HepG2 (cell line): Measurements from ENCODE around the gene TLN1. TPM values are rescaled to one million over a fixed set of nuclear protein-coding genes. Genes with fewer than 3 reads are reported as not detected.

Experiments used
- SAP130 ChIP-seq: IDR thresholded peaks from 2 replicates; pipeline ENCODE4 v1.6.1; 2016; ENCODE audit warnings: low read depth
- SP140L ChIP-seq: sonication (generic); formaldehyde crosslinking; IDR thresholded peaks from 2 replicates; pipeline ENCODE4 v1.4.0; 2020; ENCODE audit warnings: missing genetic modification reagents, borderline replicate concordance
- ZNF543 ChIP-seq: sonication (generic); formaldehyde crosslinking; IDR thresholded peaks from 2 replicates; pipeline ENCODE4 v1.4.0; 2020; ENCODE audit warnings: mild to moderate bottlenecking, missing genetic modification reagents
- ZNF607 ChIP-seq: sonication (generic); formaldehyde crosslinking; IDR thresholded peaks from 2 replicates; pipeline ENCODE4 v1.5.1; 2020; ENCODE audit warnings: missing genetic modification reagents, mild to moderate bottlenecking, borderline replicate concordance
- polyA plus RNA-seq, 8 experiments: library from polyadenylated mRNA; depleted of rRNA in 3 of 8; stranded (reverse) in 7 of 8; unstranded in 1 of 8; fragments of >200 nt; fragmentation: Illumina TruSeq in 4 of 8; extraction: Trizol in 4 of 8; gene quantifications; 2 replicates each; pipeline versions ENCODE4 v1.2.1 to v1.2.3, GENCODE V29; 2011 to 2016; ENCODE audit warnings: low read depth in 4 of 8, missing spikeins in 1 of 8, mixed read lengths in 1 of 8; ENCODE audit not compliant: insufficient read depth in 1 of 8
- total RNA-seq, 5 experiments: library from RNA; depleted of rRNA; stranded (reverse); fragments of >200 nt; fragmentation: Illumina TruSeq; extraction: Trizol; gene quantifications; 2 replicates each; pipeline ENCODE4 v1.2.3, GENCODE V29; 2016; ENCODE audit warnings: low read depth in 1 of 5
- TF ChIP-seq, protein P1 (sequence below): sonication (generic); formaldehyde crosslinking; IDR thresholded peaks from 2 replicates; pipeline ENCODE4 v1.5.0; 2020; ENCODE audit warnings: missing genetic modification reagents, mild to moderate bottlenecking, borderline replicate concordance
- TF ChIP-seq, protein P2 (sequence below): sonication (generic); formaldehyde crosslinking; IDR thresholded peaks from 2 replicates; pipeline ENCODE4 v1.5.0; 2020; ENCODE audit warnings: mild to moderate bottlenecking, missing genetic modification reagents
- TF ChIP-seq, protein P3 (sequence below): sonication (generic); formaldehyde crosslinking; conservative IDR thresholded peaks from 2 replicates; pipeline ENCODE4 v1.8.0; 2022; ENCODE audit warnings: mild to moderate bottlenecking, moderate library complexity, missing genetic modification reagents
- TF ChIP-seq, protein P4 (sequence below): sonication (generic); formaldehyde crosslinking; IDR thresholded peaks from 2 replicates; pipeline ENCODE4 v1.5.0; 2020; ENCODE audit warnings: mild to moderate bottlenecking, missing genetic modification reagents, moderate library complexity
- TF ChIP-seq, protein P5 (sequence below): sonication (generic); formaldehyde crosslinking; IDR thresholded peaks from 2 replicates; pipeline ENCODE4 v1.4.0; 2020; ENCODE audit warnings: missing genetic modification reagents
- TF ChIP-seq, protein P6 (sequence below): sonication (generic); IDR thresholded peaks from 2 replicates; pipeline ENCODE4 v1.6.1; 2016; ENCODE audit warnings: low read depth, borderline replicate concordance

The TLN1 gene
- total and polyA plus RNA-seq, 2 of the 13 experiments (the other 11 are each of a cell fraction or from before 2014, with no cell fraction given): 35.2 to 51.8 TPM

DNA sequence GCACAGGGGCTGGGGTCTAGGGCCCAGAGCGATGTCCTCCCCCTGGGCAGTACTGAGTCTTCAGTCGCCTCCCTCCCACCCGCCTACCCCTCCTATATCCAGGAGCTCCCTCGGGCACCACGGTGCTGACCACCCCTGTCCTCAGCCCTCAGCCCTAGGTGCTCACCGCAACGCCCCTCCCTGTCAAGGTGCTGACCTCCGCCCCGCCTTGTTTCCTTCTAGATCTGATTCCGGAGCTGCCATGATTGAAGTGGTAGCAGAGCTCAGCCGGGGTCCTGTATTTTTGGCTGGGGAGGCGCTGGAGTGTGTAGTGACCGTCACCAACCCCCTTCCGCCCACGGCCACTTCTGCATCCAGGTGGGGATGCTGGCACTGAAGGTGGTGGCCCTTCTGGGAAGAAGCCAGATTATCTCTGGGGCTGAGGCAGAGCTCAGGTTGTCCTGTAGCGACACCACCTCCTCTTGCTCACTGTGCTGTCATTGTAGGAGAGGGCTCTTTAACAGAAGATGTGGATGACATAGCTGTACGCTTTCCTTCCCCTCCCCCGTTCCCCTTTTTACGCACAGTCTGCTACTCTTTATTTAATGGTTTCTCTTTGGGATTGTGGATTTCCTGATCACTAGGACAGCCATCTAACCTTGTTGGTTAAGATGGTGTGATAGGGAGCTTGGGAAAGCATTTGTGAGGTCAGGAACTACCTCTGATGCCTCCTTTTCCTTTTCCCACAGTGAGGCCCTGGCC, 17.7 kb upstream of the TLN1 start (continued):
- TF ChIP-seq, protein P1, sequence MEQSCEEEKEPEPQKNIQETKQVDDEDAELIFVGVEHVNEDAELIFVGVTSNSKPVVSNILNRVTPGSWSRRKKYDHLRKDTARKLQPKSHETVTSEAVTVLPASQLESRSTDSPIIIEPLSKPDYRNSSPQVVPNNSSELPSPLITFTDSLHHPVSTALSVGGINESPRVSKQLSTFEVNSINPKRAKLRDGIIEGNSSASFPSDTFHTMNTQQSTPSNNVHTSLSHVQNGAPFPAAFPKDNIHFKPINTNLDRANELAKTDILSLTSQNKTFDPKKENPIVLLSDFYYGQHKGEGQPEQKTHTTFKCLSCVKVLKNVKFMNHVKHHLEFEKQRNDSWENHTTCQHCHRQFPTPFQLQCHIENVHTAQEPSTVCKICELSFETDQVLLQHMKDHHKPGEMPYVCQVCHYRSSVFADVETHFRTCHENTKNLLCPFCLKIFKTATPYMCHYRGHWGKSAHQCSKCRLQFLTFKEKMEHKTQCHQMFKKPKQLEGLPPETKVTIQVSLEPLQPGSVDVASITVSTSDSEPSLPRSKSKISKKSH (CRISPR knock-in tag): peak; percentile 72; the same call in 1 of the 2 replicates
- TF ChIP-seq, protein P2, sequence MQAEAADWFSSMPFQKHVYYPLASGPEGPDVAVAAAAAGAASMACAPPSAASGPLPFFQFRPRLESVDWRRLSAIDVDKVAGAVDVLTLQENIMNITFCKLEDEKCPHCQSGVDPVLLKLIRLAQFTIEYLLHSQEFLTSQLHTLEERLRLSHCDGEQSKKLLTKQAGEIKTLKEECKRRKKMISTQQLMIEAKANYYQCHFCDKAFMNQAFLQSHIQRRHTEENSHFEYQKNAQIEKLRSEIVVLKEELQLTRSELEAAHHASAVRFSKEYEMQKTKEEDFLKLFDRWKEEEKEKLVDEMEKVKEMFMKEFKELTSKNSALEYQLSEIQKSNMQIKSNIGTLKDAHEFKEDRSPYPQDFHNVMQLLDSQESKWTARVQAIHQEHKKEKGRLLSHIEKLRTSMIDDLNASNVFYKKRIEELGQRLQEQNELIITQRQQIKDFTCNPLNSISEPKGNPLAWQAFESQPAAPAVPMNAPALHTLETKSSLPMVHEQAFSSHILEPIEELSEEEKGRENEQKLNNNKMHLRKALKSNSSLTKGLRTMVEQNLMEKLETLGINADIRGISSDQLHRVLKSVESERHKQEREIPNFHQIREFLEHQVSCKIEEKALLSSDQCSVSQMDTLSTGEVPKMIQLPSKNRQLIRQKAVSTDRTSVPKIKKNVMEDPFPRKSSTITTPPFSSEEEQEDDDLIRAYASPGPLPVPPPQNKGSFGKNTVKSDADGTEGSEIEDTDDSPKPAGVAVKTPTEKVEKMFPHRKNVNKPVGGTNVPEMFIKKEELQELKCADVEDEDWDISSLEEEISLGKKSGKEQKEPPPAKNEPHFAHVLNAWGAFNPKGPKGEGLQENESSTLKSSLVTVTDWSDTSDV: peak; percentile 69; the same call in 1 of the 2 replicates
- TF ChIP-seq SP140L (CRISPR knock-in tag): no peak
- TF ChIP-seq, protein P3, sequence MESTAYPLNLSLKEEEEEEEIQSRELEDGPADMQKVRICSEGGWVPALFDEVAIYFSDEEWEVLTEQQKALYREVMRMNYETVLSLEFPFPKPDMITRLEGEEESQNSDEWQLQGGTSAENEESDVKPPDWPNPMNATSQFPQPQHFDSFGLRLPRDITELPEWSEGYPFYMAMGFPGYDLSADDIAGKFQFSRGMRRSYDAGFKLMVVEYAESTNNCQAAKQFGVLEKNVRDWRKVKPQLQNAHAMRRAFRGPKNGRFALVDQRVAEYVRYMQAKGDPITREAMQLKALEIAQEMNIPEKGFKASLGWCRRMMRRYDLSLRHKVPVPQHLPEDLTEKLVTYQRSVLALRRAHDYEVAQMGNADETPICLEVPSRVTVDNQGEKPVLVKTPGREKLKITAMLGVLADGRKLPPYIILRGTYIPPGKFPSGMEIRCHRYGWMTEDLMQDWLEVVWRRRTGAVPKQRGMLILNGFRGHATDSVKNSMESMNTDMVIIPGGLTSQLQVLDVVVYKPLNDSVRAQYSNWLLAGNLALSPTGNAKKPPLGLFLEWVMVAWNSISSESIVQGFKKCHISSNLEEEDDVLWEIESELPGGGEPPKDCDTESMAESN (CRISPR knock-in tag): no peak
- TF ChIP-seq ZNF543: peak; percentile 88; the same call in 1 of the 2 replicates
- TF ChIP-seq, protein P4, sequence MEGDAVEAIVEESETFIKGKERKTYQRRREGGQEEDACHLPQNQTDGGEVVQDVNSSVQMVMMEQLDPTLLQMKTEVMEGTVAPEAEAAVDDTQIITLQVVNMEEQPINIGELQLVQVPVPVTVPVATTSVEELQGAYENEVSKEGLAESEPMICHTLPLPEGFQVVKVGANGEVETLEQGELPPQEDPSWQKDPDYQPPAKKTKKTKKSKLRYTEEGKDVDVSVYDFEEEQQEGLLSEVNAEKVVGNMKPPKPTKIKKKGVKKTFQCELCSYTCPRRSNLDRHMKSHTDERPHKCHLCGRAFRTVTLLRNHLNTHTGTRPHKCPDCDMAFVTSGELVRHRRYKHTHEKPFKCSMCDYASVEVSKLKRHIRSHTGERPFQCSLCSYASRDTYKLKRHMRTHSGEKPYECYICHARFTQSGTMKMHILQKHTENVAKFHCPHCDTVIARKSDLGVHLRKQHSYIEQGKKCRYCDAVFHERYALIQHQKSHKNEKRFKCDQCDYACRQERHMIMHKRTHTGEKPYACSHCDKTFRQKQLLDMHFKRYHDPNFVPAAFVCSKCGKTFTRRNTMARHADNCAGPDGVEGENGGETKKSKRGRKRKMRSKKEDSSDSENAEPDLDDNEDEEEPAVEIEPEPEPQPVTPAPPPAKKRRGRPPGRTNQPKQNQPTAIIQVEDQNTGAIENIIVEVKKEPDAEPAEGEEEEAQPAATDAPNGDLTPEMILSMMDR (CRISPR knock-in tag): peak; percentile 38; the same call in 1 of the 2 replicates
- TF ChIP-seq, protein P5, sequence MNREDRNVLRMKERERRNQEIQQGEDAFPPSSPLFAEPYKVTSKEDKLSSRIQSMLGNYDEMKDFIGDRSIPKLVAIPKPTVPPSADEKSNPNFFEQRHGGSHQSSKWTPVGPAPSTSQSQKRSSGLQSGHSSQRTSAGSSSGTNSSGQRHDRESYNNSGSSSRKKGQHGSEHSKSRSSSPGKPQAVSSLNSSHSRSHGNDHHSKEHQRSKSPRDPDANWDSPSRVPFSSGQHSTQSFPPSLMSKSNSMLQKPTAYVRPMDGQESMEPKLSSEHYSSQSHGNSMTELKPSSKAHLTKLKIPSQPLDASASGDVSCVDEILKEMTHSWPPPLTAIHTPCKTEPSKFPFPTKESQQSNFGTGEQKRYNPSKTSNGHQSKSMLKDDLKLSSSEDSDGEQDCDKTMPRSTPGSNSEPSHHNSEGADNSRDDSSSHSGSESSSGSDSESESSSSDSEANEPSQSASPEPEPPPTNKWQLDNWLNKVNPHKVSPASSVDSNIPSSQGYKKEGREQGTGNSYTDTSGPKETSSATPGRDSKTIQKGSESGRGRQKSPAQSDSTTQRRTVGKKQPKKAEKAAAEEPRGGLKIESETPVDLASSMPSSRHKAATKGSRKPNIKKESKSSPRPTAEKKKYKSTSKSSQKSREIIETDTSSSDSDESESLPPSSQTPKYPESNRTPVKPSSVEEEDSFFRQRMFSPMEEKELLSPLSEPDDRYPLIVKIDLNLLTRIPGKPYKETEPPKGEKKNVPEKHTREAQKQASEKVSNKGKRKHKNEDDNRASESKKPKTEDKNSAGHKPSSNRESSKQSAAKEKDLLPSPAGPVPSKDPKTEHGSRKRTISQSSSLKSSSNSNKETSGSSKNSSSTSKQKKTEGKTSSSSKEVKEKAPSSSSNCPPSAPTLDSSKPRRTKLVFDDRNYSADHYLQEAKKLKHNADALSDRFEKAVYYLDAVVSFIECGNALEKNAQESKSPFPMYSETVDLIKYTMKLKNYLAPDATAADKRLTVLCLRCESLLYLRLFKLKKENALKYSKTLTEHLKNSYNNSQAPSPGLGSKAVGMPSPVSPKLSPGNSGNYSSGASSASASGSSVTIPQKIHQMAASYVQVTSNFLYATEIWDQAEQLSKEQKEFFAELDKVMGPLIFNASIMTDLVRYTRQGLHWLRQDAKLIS: no peak
- peak; percentile 32; the same call in 1 of the 2 replicates for TF ChIP-seq ZNF607 (CRISPR knock-in tag)
- TF ChIP-seq SAP130 (CRISPR knock-in tag): peak; percentile 9; the same call in 1 of the 2 replicates
- TF ChIP-seq, protein P6, sequence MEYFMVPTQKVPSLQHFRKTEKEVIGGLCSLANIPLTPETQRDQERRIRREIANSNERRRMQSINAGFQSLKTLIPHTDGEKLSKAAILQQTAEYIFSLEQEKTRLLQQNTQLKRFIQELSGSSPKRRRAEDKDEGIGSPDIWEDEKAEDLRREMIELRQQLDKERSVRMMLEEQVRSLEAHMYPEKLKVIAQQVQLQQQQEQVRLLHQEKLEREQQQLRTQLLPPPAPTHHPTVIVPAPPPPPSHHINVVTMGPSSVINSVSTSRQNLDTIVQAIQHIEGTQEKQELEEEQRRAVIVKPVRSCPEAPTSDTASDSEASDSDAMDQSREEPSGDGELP: peak; percentile 3; the same call in 1 of the 2 replicates
